Activated CD4-positive, alpha-beta T cell treated with anti-CD3 and anti-CD28 coated beads, Interleukin-2, amount 10 ng/mL, durations not matched to agents 24 days and 14 days (primary cell): ENCODE data around the gene MED27. TPM values are rescaled to one million over a fixed set of nuclear protein-coding genes. Genes with fewer than 3 reads are reported as not detected.

ENCODE experiments used
- DNase-seq: peaks from one replicate; pipeline ENCODE4 v3.0.0; 2022
- H3K27ac Mint-ChIP-seq: one replicate; pipeline ENCODE4 v1.8.0; 2022; ENCODE audit warnings: mild to moderate bottlenecking, mixed read lengths
- H3K27me3 Mint-ChIP-seq: one replicate; pipeline ENCODE4 v1.8.0; 2022; ENCODE audit warnings: mixed read lengths
- H3K36me3 Mint-ChIP-seq: one replicate; pipeline ENCODE4 v1.8.0; 2022; ENCODE audit warnings: low read depth, mild to moderate bottlenecking, mixed read lengths
- H3K4me1 Mint-ChIP-seq: one replicate; pipeline ENCODE4 v1.8.0; 2021; ENCODE audit warnings: mixed read lengths
- H3K4me3 Mint-ChIP-seq: one replicate; pipeline ENCODE4 v1.8.0; 2022; ENCODE audit warnings: mild to moderate bottlenecking, moderate library complexity, mixed read lengths
- H3K9me3 Mint-ChIP-seq: one replicate; pipeline ENCODE4 v1.8.0; 2021; ENCODE audit warnings: mixed read lengths
- intact Hi-C: fragments of 100-400 bp; cut with micrococcal nuclease; formaldehyde crosslinking; loops from one replicate; pipeline ENCODE4 v1.15.1; 2023
- total RNA-seq: library from RNA; stranded (reverse); gene quantifications from 2 replicates; pipeline ENCODE4 v1.2.3, GENCODE V29; 2022

MED27 gene
- total RNA-seq, 1 donor from 2014 or later: 41.8 TPM

- H3K9me3 Mint-ChIP-seq: no peaks in the 10 kb centered on the region
- intact Hi-C loops: no loop called here
- no peak overlapping the region for H3K4me3 Mint-ChIP-seq
- no peak overlapping the region for H3K27ac Mint-ChIP-seq
- DNase-seq: no peak
- H3K4me1 Mint-ChIP-seq: no peaks in the 10 kb centered on the region
- H3K36me3 Mint-ChIP-seq: no peaks in the 10 kb centered on the region
- no peaks in the 10 kb centered on the region for H3K27me3 Mint-ChIP-seq
Measured at GRCh38 chr9:131899296-131900228, 180.1 kb downstream of the MED27 start.

DNA sequence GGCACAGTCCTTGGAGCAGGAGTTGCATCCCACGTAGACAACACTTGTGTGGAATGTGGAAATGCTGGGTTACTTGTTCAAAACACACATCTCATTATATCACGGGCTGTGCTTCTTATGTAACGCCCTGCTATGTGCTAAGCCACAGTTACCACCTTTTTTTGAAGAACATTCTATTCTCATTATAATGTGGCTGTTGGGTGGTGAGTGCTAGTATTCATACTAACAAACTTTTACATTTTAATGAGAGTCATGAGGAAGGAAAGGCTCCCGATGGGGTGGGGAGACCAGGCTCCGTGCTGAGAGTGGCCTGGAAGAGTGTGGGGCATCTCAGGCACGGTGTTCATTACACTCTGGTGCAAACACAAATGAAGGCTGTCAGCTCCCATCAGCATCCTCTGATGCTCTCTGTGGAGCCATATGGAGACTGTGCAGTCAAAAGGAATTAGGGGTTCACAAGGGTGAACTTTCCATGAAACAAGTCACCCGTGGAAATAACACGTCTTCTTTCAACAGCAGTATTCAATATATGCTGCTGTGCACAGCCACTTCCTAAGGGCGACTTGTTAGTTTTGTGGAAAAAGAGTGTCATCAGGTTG, 186.7 kb downstream of the MED27 start:
- no peaks in the 10 kb centered on the region for H3K36me3 Mint-ChIP-seq
- no peak overlapping the region for H3K4me3 Mint-ChIP-seq
- no peaks in the 10 kb centered on the region for H3K27me3 Mint-ChIP-seq
- intact Hi-C loops: no loop called here
- no peaks in the 10 kb centered on the region for H3K4me1 Mint-ChIP-seq
- no peak overlapping the region for H3K27ac Mint-ChIP-seq
- DNase-seq: no peak
- no peaks in the 10 kb centered on the region for H3K9me3 Mint-ChIP-seq

DNA sequence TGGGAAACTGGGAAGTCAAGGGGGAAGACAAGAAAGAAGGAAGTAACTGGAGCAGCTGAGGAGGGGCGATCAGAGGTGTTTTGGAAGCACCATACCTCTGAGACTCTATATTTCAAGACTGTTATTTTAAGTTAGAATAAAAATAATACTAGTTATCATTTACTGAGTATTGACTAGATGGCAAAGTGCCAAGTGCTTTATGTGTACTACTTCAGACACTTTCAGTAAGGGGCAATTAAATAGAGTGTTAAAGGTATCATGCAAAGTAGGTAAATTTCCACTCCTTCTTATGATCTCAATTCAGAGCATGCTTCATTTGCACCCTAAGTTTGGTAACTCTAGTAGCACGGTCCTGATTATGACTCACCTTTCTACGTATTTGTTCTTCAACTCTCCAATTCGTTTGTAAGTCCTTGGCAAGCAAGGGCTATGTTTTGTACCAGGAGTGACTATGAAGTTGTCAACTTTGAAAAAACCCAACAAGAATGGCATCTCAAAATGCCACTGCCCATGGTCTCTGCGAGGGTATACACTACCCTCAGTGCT, 187.4 kb downstream of the MED27 start:
- Mint-ChIP-seq H3K4me3 (no peak overlapping the region), H3K27me3 (no peaks in the 10 kb centered on the region), H3K9me3 (no peaks in the 10 kb centered on the region), H3K4me1 (no peaks in the 10 kb centered on the region), H3K27ac (no peak overlapping the region), H3K36me3 (no peaks in the 10 kb centered on the region)
- intact Hi-C loops: no loop called here
- DNase-seq: no peak

GRCh38 chr9:131891598-131891997, 188.1 kb downstream of the MED27 start:
- Mint-ChIP-seq H3K4me3 (no peak overlapping the region), H3K9me3 (no peaks in the 10 kb centered on the region), H3K27me3 (no peaks in the 10 kb centered on the region), H3K4me1 (no peaks in the 10 kb centered on the region), H3K27ac (no peak overlapping the region), H3K36me3 (no peaks in the 10 kb centered on the region)
- intact Hi-C loops: no loop called here
- no peak for DNase-seq

GRCh38 chr9:131889437-131890251, 190.0 kb downstream of the MED27 start:
- no peaks in the 10 kb centered on the region for H3K4me1 Mint-ChIP-seq
- no peak overlapping the region for H3K4me3 Mint-ChIP-seq
- H3K36me3 Mint-ChIP-seq: no peaks in the 10 kb centered on the region
- intact Hi-C loops: no loop called here
- DNase-seq: no peak
- no peaks in the 10 kb centered on the region for H3K27me3 Mint-ChIP-seq
- H3K27ac Mint-ChIP-seq: no peak overlapping the region
- no peaks in the 10 kb centered on the region for H3K9me3 Mint-ChIP-seq

- Mint-ChIP-seq H3K9me3 (no peaks in the 10 kb centered on the region), H3K36me3 (no peaks in the 10 kb centered on the region), H3K4me3 (no peak overlapping the region), H3K27me3 (no peaks in the 10 kb centered on the region), H3K27ac (no peak overlapping the region), H3K4me1 (no peaks in the 10 kb centered on the region)
- intact Hi-C loops: no loop called here
- DNase-seq: no peak
Measured at GRCh38 chr9:131888923-131889322, 190.7 kb downstream of the MED27 start.

- H3K4me1 Mint-ChIP-seq: no peaks in the 10 kb centered on the region
- H3K9me3 Mint-ChIP-seq: no peaks in the 10 kb centered on the region
- no peaks in the 10 kb centered on the region for H3K27me3 Mint-ChIP-seq
- intact Hi-C loops: no loop called here
- no peak for DNase-seq
- no peak overlapping the region for H3K27ac Mint-ChIP-seq
- H3K36me3 Mint-ChIP-seq: no peaks in the 10 kb centered on the region
- H3K4me3 Mint-ChIP-seq: no peak overlapping the region
Measured at GRCh38 chr9:131887680-131888079, 192.0 kb downstream of the MED27 start.

DNA sequence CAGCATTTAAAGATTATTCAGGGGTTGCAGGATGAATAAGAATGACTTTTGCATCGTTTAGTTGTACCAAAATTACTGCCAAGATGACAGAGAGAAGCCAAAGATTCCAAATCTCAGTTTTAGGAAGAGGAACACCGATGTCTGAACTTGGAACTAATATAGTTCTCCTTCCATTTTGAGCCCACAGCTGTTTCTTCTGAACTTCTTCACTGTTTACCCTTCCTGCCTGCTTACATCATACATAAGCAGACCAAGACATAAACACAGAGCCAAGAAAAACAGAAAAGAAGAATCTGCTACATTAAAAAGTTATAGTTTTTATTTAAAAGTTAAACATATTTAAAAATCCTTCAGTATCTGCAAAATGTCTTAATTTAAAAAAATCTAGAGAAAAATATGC, 192.8 kb downstream of the MED27 start:
- no peaks in the 10 kb centered on the region for H3K27me3 Mint-ChIP-seq

GRCh38 chr9:131885144-131885609, 194.5 kb downstream of the MED27 start:
- no peak for DNase-seq
- Mint-ChIP-seq H3K9me3 (no peaks in the 10 kb centered on the region), H3K27me3 (no peaks in the 10 kb centered on the region), H3K4me1 (peaks cover 4% of the 10 kb centered on the region), H3K36me3 (no peaks in the 10 kb centered on the region), H3K27ac (peak overlapping the region; percentile 11), H3K4me3 (no peak overlapping the region)
- intact Hi-C loops: no loop called here

More for the DNA sequence above, 192.8 kb downstream of the MED27 start:
- Mint-ChIP-seq H3K27ac (no peak overlapping the region), H3K36me3 (no peaks in the 10 kb centered on the region), H3K9me3 (no peaks in the 10 kb centered on the region), H3K4me3 (no peak overlapping the region), H3K4me1 (no peaks in the 10 kb centered on the region)
- intact Hi-C loops: no loop called here
- no peak for DNase-seq

GRCh38 chr9:131884222-131884621, 195.4 kb downstream of the MED27 start:
- intact Hi-C loops: no loop called here
- Mint-ChIP-seq H3K4me3 (no peak overlapping the region), H3K27me3 (no peaks in the 10 kb centered on the region), H3K27ac (no peak overlapping the region), H3K36me3 (no peaks in the 10 kb centered on the region), H3K9me3 (no peaks in the 10 kb centered on the region), H3K4me1 (peaks cover 7% of the 10 kb centered on the region)
- no peak for DNase-seq

DNA sequence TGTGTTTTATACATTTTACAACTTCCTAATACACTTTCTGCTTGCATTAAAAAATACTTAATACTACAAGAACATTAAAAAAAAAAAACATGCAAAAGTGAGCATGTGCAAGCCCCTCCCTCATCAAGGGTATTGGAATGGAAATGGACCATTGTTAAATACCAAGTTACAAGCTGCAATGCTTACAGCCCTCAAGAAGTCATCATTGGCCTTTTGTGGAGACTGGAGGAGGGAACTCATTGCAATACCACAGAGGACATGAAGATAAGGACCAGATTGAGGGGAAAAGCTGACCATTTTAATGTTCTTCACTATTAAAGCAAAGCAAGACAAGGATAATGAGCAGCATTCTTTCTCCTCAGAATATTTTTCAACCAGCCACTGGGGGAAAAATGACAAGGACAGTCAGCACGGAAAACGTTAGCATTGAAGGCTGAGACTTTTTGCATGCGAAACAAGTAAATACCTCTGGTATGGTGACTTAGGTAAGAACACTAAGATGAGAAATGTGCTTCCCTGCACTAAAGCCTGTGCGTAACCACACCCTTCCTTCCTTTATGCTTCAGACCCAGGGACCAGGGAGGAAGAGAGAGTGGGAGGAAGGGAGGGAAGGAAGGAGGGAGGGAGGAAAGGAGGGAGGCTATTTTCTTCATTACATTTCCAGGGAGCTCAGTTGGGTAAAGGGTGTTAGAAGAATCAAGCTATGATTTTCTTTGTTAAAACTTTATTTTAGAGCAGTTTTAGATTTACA, 198.7 kb downstream of the MED27 start:
- DNase-seq: no peak
- no peaks in the 10 kb centered on the region for H3K27me3 Mint-ChIP-seq
- intact Hi-C loops: no loop called here
- peaks cover 26% of the 10 kb centered on the region for H3K4me1 Mint-ChIP-seq
- no peak overlapping the region for H3K4me3 Mint-ChIP-seq
- no peaks in the 10 kb centered on the region for H3K36me3 Mint-ChIP-seq
- H3K27ac Mint-ChIP-seq: peak overlapping the region; percentile 48
- no peaks in the 10 kb centered on the region for H3K9me3 Mint-ChIP-seq

GRCh38 chr9:131879911-131880290, 199.8 kb downstream of the MED27 start:
- DNase-seq: no peak
- no peaks in the 10 kb centered on the region for H3K27me3 Mint-ChIP-seq
- H3K36me3 Mint-ChIP-seq: no peaks in the 10 kb centered on the region
- H3K4me3 Mint-ChIP-seq: no peak overlapping the region
- no peaks in the 10 kb centered on the region for H3K9me3 Mint-ChIP-seq
- peaks cover 32% of the 10 kb centered on the region for H3K4me1 Mint-ChIP-seq
- H3K27ac Mint-ChIP-seq: no peak overlapping the region
- intact Hi-C loops: no loop called here

DNA sequence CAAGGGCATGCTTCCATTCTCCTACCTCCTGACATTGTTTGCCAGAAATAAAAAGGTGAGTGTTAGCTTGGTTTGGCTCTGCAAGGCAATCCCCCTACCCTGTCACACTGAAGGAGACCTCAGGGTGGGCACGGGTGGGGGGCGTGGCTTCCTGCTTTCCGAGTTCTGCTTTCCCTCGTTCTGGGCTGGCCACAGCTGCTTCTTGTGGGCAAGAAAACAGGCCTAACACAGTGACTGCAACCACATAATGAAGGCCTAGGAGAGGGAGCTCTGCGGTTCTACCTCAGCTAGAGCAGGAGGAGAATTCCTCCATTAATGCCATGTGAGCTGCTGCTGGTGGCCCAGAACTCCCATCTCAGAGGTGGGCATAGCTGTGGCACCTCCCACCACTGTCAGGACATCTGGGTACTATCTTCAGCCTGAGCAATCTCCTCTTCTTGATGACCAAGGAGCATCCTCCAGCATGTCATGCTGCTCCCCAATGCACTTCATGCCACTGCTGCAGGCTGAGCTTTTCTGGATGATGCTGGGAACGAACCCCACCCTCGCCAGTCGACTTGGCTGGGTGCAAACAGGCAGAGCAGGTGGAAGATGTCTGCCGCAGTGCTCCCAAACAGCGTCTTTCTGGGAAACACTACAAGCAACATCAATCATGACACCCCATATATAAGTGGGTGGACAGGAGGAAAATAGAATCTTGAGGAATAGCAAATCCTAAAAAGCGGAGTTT, 200.3 kb downstream of the MED27 start:
- no peaks in the 10 kb centered on the region for H3K27me3 Mint-ChIP-seq
- H3K4me3 Mint-ChIP-seq: no peak overlapping the region
- H3K27ac Mint-ChIP-seq: no peak overlapping the region
- no peak for DNase-seq
- H3K4me1 Mint-ChIP-seq: peaks cover 32% of the 10 kb centered on the region
- no peaks in the 10 kb centered on the region for H3K9me3 Mint-ChIP-seq
- H3K36me3 Mint-ChIP-seq: no peaks in the 10 kb centered on the region
- intact Hi-C loops: no loop called here
